Ishikawa (cell line): ENCODE results near the gene SPOCK1.

Experiments
- CEBPB ChIP-seq: IDR thresholded peaks from 2 replicates; pipeline ENCODE4 v1.6.1; 2012
- CREB1 ChIP-seq: IDR thresholded peaks from 2 replicates; pipeline ENCODE4 v1.6.1; 2012; ENCODE audit warnings: low read depth
- EGR1 ChIP-seq: IDR thresholded peaks from 2 replicates; pipeline ENCODE4 v1.6.1; 2012
- EP300 ChIP-seq: IDR thresholded peaks from 2 replicates; pipeline ENCODE4 v1.6.1; 2012; ENCODE audit warnings: borderline replicate concordance
- FOXM1 ChIP-seq: IDR thresholded peaks from 2 replicates; pipeline ENCODE4 v1.6.1; 2012; ENCODE audit warnings: low read depth, borderline replicate concordance
- MAX ChIP-seq: IDR thresholded peaks from 2 replicates; pipeline ENCODE4 v1.6.1; 2012
- NFIC ChIP-seq: IDR thresholded peaks from 2 replicates; pipeline ENCODE4 v1.6.1; 2012
- RAD21 ChIP-seq: IDR thresholded peaks from 2 replicates; pipeline ENCODE4 v1.6.1; 2012; ENCODE audit warnings: low read depth
- REST ChIP-seq: IDR thresholded peaks from 2 replicates; pipeline ENCODE4 v1.6.1; 2012; ENCODE audit warnings: low read depth, mild to moderate bottlenecking
- TAF1 ChIP-seq: IDR thresholded peaks from 2 replicates; pipeline ENCODE4 v1.6.1; 2012; ENCODE audit warnings: low read depth, mild to moderate bottlenecking
- TCF12 ChIP-seq: IDR thresholded peaks from 2 replicates; pipeline ENCODE4 v1.6.1; 2012; ENCODE audit warnings: low read depth
- TEAD4 ChIP-seq: IDR thresholded peaks from 2 replicates; pipeline ENCODE4 v1.6.1; 2012
- YY1 ChIP-seq: IDR thresholded peaks from 2 replicates; pipeline ENCODE4 v1.6.1; 2012; ENCODE audit warnings: low read depth
- ZBTB7A ChIP-seq: IDR thresholded peaks from 2 replicates; pipeline ENCODE4 v1.6.1; 2012; ENCODE audit warnings: low read depth
- TF ChIP-seq, protein P1 (sequence below): IDR thresholded peaks from 2 replicates; pipeline ENCODE4 v1.6.1; 2012

SPOCK1 gene

DNA sequence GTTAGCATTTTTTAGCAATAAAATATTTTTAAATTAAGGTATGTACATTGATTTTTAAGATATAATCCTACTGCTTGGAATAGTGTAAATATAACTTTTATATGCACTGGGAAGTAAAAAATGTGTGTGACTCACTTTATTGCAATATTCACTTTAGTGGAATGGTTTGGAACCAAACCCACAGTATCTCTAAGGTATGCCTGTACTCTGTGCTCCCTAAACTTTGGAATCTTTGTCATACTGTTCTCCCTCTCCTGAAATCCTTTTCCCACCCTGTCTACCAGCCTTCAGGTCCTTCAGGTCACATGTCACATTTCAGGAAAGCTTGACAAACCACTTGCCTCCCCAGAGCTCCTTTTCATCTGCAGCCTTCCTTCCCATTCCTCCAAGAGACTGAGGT, 308.7 kb downstream of the SPOCK1 start:
- TF ChIP-seq TEAD4 (no peak), FOXM1 (no peak), EGR1 (no peak), YY1 (no peak), CEBPB (no peak), TCF12 (no peak), REST (no peak), RAD21 (no peak), NFIC (no peak), MAX (no peak), TAF1 (no peak), EP300 (no peak), CREB1 (no peak), ZBTB7A (no peak)
- TF ChIP-seq, protein P1, sequence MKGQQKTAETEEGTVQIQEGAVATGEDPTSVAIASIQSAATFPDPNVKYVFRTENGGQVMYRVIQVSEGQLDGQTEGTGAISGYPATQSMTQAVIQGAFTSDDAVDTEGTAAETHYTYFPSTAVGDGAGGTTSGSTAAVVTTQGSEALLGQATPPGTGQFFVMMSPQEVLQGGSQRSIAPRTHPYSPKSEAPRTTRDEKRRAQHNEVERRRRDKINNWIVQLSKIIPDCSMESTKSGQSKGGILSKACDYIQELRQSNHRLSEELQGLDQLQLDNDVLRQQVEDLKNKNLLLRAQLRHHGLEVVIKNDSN: no peak

- TF ChIP-seq RAD21 (no peak), ZBTB7A (no peak), TCF12 (no peak), YY1 (no peak), EP300 (no peak), FOXM1 (no peak), TAF1 (no peak), TEAD4 (no peak), CREB1 (no peak), NFIC (no peak)
- TF ChIP-seq, protein P1: no peak
Observed at GRCh38 chr5:137190031-137190430, 309.1 kb downstream of the SPOCK1 start.

- TF ChIP-seq RAD21 (no peak), TCF12 (no peak), YY1 (no peak), NFIC (no peak), FOXM1 (no peak), EP300 (no peak), TAF1 (no peak), TEAD4 (no peak), CEBPB (no peak), REST (no peak), EGR1 (no peak), CREB1 (no peak)
Observed at GRCh38 chr5:137188566-137188965, 310.6 kb downstream of the SPOCK1 start.

- no peak for TF ChIP-seq MAX
- no peak for TF ChIP-seq ZBTB7A
- TF ChIP-seq TEAD4: no peak
- no peak for TF ChIP-seq EP300
- no peak for TF ChIP-seq REST
- TF ChIP-seq CREB1: no peak
- TF ChIP-seq CEBPB: no peak
- TF ChIP-seq, protein P1: no peak
- TF ChIP-seq FOXM1: no peak
- no peak for TF ChIP-seq RAD21
- no peak for TF ChIP-seq NFIC
- TF ChIP-seq TCF12: no peak
- no peak for TF ChIP-seq EGR1
Observed at GRCh38 chr5:137186759-137187461, 312.2 kb downstream of the SPOCK1 start.
